Dermis blood vessel endothelial cell (primary cell): Measurements from ENCODE around the gene CAPSL. TPM values are rescaled to one million over a fixed set of nuclear protein-coding genes. Genes with fewer than 3 reads are reported as not detected.

Source experiments
- DNase-seq: peaks from one replicate; pipeline ENCODE4 v3.0.0; 2010
- total RNA-seq: library from RNA; depleted of rRNA; stranded (reverse); fragments of >200 nt; gene quantifications from 2 replicates; pipeline ENCODE4 v1.2.3, GENCODE V29; 2014

Gene CAPSL
- total RNA-seq, 1 donor from 2014 or later = not detected

DNA sequence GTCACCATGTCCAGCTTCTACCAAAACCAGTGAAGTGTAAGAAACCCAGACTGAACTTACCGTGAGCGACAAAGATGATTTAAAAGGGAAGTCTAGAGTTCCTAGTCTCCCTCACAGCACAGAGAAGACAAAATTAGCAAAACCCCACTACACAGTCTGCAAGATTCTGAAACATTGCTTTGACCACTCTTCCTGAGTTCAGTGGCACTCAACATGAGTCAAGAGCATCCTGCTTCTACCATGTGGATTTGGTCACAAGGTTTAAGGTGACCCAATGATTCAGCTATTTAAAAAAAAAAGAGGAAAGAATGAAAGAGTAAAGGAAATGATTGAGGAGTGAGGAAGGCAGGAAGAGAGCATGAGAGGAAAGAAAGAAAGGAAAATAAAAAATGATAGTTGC lies 62.0 kb downstream of the CAPSL start:
- DNase-seq = no peak

GRCh38 chr5:35870605-35871004 lies 67.8 kb downstream of the CAPSL start:
- no peak for DNase-seq

DNA sequence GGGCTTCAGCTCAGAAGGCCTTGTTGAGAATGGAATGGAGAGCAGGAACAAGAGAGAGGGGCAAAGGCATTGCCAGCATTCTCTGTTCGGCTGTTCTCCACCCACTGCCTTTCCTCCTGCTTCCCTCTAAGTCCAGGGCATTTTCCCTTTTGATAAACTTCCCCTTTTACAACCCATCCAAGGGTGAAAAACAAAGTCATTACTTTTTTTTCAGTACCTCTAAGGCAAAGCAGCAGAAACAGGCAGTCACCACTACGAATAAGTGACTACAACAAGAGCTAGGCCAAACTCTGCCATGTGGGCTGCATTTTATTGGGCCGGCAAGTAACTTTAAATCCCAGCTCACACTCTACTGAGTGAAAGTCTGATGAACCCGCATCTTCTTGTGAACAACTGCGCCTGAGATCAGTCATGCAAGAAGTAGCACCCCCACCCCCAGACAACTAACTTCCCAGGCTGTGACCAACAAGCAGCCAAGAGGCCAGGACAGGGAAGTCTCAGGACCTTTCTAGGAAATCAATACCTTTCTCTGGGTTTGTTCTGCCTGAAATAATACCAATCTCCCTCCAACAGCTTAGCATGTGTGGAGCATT lies 68.6 kb downstream of the CAPSL start:
- DNase-seq = no peak

- DNase-seq = no peak
Observed at GRCh38 chr5:35867998-35868397, 70.4 kb downstream of the CAPSL start.

- no peak for DNase-seq
Observed at GRCh38 chr5:35863159-35863558, 75.3 kb downstream of the CAPSL start.

GRCh38 chr5:35862126-35862525 lies 76.3 kb downstream of the CAPSL start:
- no peak for DNase-seq

- no peak for DNase-seq
Observed at GRCh38 chr5:35861718-35862117, 76.7 kb downstream of the CAPSL start.

DNA sequence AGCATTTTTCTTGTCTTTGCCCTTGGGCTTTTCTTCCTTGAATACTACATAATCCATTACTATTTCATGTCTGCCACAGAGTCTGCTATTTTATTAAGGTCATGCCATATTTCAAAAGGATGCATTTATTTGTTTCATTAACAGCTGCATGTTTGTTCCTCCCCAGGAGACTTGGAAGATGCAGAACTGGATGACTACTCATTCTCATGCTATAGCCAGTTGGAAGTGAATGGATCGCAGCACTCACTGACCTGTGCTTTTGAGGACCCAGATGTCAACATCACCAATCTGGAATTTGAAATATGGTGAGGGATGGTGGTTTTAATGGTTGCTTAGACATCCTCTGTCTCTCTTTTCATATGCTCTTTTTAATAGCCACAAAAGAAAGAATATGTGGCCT lies 77.7 kb downstream of the CAPSL start:
- DNase-seq = no peak

- DNase-seq = peak; percentile 58
Observed at GRCh38 chr5:35859101-35859661, 79.2 kb downstream of the CAPSL start.

- peak; percentile 84 for DNase-seq
Observed at GRCh38 chr5:35857606-35858205, 80.7 kb downstream of the CAPSL start.

- peak; percentile 18 for DNase-seq
Observed at GRCh38 chr5:35856765-35857351, 81.6 kb downstream of the CAPSL start, which contains the start of gene IL7R. Gene IL7R, plus strand, starts transcription at chr5:35856891. Its CDS starts 87 bp downstream, at chr5:35856978.

DNA sequence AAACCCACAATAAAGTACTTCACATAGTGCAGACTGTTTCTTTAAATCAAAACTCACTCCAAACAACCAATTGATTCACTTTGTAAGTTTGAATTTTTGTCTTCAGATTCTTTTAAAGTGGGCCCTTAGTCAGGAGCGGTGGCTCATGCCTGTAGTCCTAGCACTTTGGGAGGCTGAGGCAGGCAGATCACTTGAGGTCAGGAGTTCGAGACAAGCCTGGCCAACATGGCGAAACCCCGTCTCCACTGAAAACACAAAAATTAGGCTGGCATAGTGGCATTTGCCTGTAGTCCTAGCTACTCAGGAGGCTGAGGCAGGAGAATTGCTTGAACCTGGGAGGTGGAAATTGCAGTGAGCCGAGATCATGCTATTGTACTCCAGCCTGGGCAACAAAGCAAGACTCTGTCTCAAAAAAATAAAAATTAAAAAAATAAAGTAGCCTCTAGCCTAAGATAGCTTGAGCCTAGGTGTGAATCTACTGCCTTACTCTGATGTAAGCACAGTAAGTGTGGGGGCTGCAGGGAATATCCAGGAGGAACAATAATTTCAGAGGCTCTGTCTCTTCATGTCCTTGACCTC lies 82.1 kb downstream of the CAPSL start:
- DNase-seq = peak; percentile 24

- DNase-seq = peak; percentile 18
Observed at GRCh38 chr5:35855187-35855586, 83.2 kb downstream of the CAPSL start.

Other genes with a start within 250 kb of the CAPSL start
- 0.51 and 2.2 TPM in 2 replicates for gene IL7R, start 81.7 kb downstream of the CAPSL start, total RNA-seq
- gene UGT3A1, start 52.8 kb upstream of the CAPSL start, total RNA-seq = not detected in 2 replicates
- gene UGT3A2, start 128.3 kb upstream of the CAPSL start, total RNA-seq = not detected in 2 replicates
- gene LMBRD2, start 213.3 kb upstream of the CAPSL start, total RNA-seq = 8.8 and 13.1 TPM in 2 replicates
- gene SKP2, start 213.5 kb upstream of the CAPSL start, total RNA-seq = 32.3 and 51.9 TPM in 2 replicates